Endothelial cell of umbilical vein (primary cell): ENCODE measurements around the gene SHC4. TPM values are rescaled to one million over a fixed set of nuclear protein-coding genes. Genes with fewer than 3 reads are reported as not detected.

Experiments
- BruUV-seq: library from RNA; stranded (reverse); fragments of 400-500 nt; replicated peaks from 2 replicates; lab custom pipeline; 2021; lab: Mats Ljungman, UMichigan
- CTCF ChIA-PET: fragments of 300-600, 350-600 bp; sonication (Branson Sonifier 250); formaldehyde crosslinking; loops from one replicate; lab custom pipeline; 2021; ENCODE audit warnings: antibody characterized with exemption, inconsistent platforms; lab: Charles Lee
- POLR2A ChIA-PET: fragments of 300-600, 350-600 bp; sonication (Branson Sonifier 250); formaldehyde crosslinking; loops from one replicate; lab custom pipeline; 2021; ENCODE audit warnings: antibody characterized with exemption, inconsistent platforms; lab: Charles Lee
- DNase-seq: peaks from one replicate; pipeline ENCODE4 v3.0.0-alpha.2; 2011; ENCODE audit warnings: low read depth, low spot score
- FAIRE-seq: peaks from 2 replicates; lab custom pipeline; 2011; peaks lifted over from hg19 to GRCh38; lab: Jason Lieb, UNC
- H2AFZ ChIP-seq: 2 replicates; pipeline ENCODE4 v1.6.0; 2012; ENCODE audit warnings: low read depth, low read length, control low read depth, inconsistent platforms
- H3K27ac ChIP-seq: 2 replicates; pipeline ENCODE4 v1.5.1; 2011; ENCODE audit warnings: low read depth, mild to moderate bottlenecking, control low read depth, low read length, moderate library complexity; ENCODE audit not compliant: insufficient read depth
- H3K27me3 ChIP-seq, 2 experiments: 2 replicates each; pipeline versions ENCODE4 v1.6.0 to v1.6.1; 2011; ENCODE audit warnings: low read length in 2 of 2, mixed read lengths in 1 of 2; ENCODE audit not compliant: control insufficient read depth in 2 of 2, insufficient read depth in 2 of 2
- H3K36me3 ChIP-seq, 2 experiments: 2 replicates in 1 of 2; 3 replicates in 1 of 2; pipeline ENCODE4 v1.5.1; 2011; ENCODE audit warnings: low read length in 2 of 2, mild to moderate bottlenecking in 1 of 2, moderate library complexity in 1 of 2; ENCODE audit not compliant: control insufficient read depth in 2 of 2, insufficient read depth in 2 of 2; ENCODE audit errors: extremely low read depth in 1 of 2
- H3K4me1 ChIP-seq: 3 replicates; pipeline ENCODE4 v1.5.1; 2011; ENCODE audit warnings: mild to moderate bottlenecking, low read length; ENCODE audit not compliant: control insufficient read depth, insufficient read depth; ENCODE audit errors: extremely low read depth
- H3K4me2 ChIP-seq: 2 replicates; pipeline ENCODE4 v1.6.1; 2011; ENCODE audit warnings: low read length, control low read depth, mixed read lengths; ENCODE audit not compliant: insufficient read depth
- H3K4me3 ChIP-seq, 3 experiments: fragments of 200-600 bp in 1 of 3; sonication (generic), shearing (Covaris generic) in 1 of 3; replicated peaks in 1 of 3; 2 replicates each; pipeline ENCODE4 v1.5.1; 2011 to 2016; ENCODE audit warnings: control low read depth in 3 of 3, low read length in 3 of 3, mild to moderate bottlenecking in 2 of 3, inconsistent platforms in 1 of 3, low read depth in 1 of 3, moderate library complexity in 1 of 3; ENCODE audit not compliant: insufficient read depth in 1 of 3
- H3K79me2 ChIP-seq: 2 replicates; pipeline ENCODE4 v1.6.0; 2012; ENCODE audit warnings: low read length, inconsistent platforms; ENCODE audit not compliant: control insufficient read depth, insufficient read depth
- H3K9ac ChIP-seq: replicated peaks from 2 replicates; pipeline ENCODE3; 2011; ENCODE audit warnings: low read length, control low read depth; ENCODE audit not compliant: insufficient read depth; ENCODE audit errors: extremely low read depth
- H3K9me1 ChIP-seq: replicated peaks from 3 replicates; pipeline ENCODE4 v1.6.0; 2011; ENCODE audit warnings: mild to moderate bottlenecking, low read length; ENCODE audit not compliant: control insufficient read depth, insufficient read depth; ENCODE audit errors: extremely low read depth
- H3K9me3 ChIP-seq: replicated peaks from 2 replicates; pipeline ENCODE4 v1.5.1; 2012; ENCODE audit warnings: low read length, inconsistent platforms; ENCODE audit not compliant: control insufficient read depth, insufficient read depth
- H4K20me1 ChIP-seq: replicated peaks from 2 replicates; pipeline ENCODE3; 2011; ENCODE audit warnings: mild to moderate bottlenecking, low read length; ENCODE audit not compliant: control insufficient read depth, insufficient read depth; ENCODE audit errors: extremely low read depth
- CTCF ChIP-seq, 2 donors: IDR thresholded peaks; 1 replicate in 1 of 2; 2 replicates in 1 of 2; pipeline ENCODE4 v1.5.1; 2011; ENCODE audit warnings: low read length in 2 of 2, mild to moderate bottlenecking in 2 of 2, moderate library complexity in 2 of 2, control low read depth in 1 of 2, inconsistent platforms in 1 of 2, low read depth in 1 of 2; ENCODE audit not compliant: insufficient read depth in 1 of 2; ENCODE audit errors: extremely low read depth in 1 of 2
- FOS ChIP-seq: IDR thresholded peaks from 2 replicates; pipeline ENCODE4 v1.6.1; 2011; ENCODE audit warnings: mild to moderate bottlenecking, low read length, moderate library complexity, borderline replicate concordance; ENCODE audit not compliant: insufficient read depth
- JUN ChIP-seq: IDR thresholded peaks from 2 replicates; pipeline ENCODE4 v1.6.1; 2011; ENCODE audit warnings: borderline replicate concordance, low read depth; ENCODE audit not compliant: insufficient read length, insufficient read depth
- MYC ChIP-seq: IDR thresholded peaks from one replicate; pipeline ENCODE4 v1.6.1; 2011; ENCODE audit warnings: mild to moderate bottlenecking, low read depth, low read length
- POLR2AphosphoS5 ChIP-seq: IDR thresholded peaks from 2 replicates; pipeline ENCODE4 v1.6.1; 2012; ENCODE audit warnings: low read depth, mild to moderate bottlenecking, control low read depth, low read length, moderate library complexity; ENCODE audit not compliant: insufficient read depth
- dilution Hi-C: fragments of 300-500 bp; cut with MboI; formaldehyde crosslinking; loops from one replicate; pipeline ENCODE4 v1.15.0; 2019; ENCODE audit warnings: low sequenced_read_pairs; ENCODE audit not compliant: extremely low pct_ligation_motif_present
- intact Hi-C: fragments of 100-400 bp; cut with micrococcal nuclease; formaldehyde crosslinking; loops from one replicate; pipeline ENCODE4 v1.10.0; 2022
- polyA plus RNA-seq, 4 experiments: library from polyadenylated mRNA; depleted of rRNA in 3 of 4; stranded (reverse) in 3 of 4; unstranded in 1 of 4; fragments of >200 nt; gene quantifications; 2 replicates each; pipeline versions ENCODE4 v1.2.1 to v1.2.3, GENCODE V29; 2011 to 2012; ENCODE audit warnings: missing spikeins in 1 of 4
- total RNA-seq: library from RNA; stranded (reverse); gene quantifications from 2 replicates; pipeline ENCODE4 v1.2.3, GENCODE V29; 2021

SHC4 gene
- total and polyA plus RNA-seq, 2 donors (not counting 3 experiments of a cell fraction or from before 2014, with no cell fraction given): 0.20 TPM; not detected in 1

GRCh38 chr15:48940508-48940907 is 23.2 kb downstream of the SHC4 start:
- Histone ChIP-seq H3K9me3 (no peaks in the 10 kb centered on the region), H3K4me3 (no peak overlapping the region), H3K36me3 (no peaks in the 10 kb centered on the region), H3K4me2 (no peak overlapping the region), H3K9ac (no peak overlapping the region), H3K27ac (no peak overlapping the region), H3K79me2 (no peaks in the 10 kb centered on the region), H4K20me1 (no peaks in the 10 kb centered on the region), H3K9me1 (no peaks in the 10 kb centered on the region), H3K4me1 (no peaks in the 10 kb centered on the region), H3K27me3 (peaks cover 0 to 3% of the 10 kb centered on the region in 2 experiments), H2AFZ (no peak overlapping the region)
- FAIRE-seq: no peak
- CTCF ChIA-PET: interaction anchor here (3.4 kb wide), 1 partner anchor 35 kb away, joined by 13 read pairs; no protein-coding TSS in a partner anchor
- dilution Hi-C loops (no loop called here), intact Hi-C loops (no loop called here)
- TF ChIP-seq JUN (peak; percentile 8), MYC (no peak), POLR2AphosphoS5 (no peak), CTCF (IDR thresholded peaks at IDR 0.05; ENCODE audit: extremely low read depth in 1 of 2, insufficient read depth in 1 of 2, low read depth in 1 of 2, low read length in 2 of 2) (no peak)
- POLR2A ChIA-PET: no interaction called here
- BruUV-seq: no TSS peak
- no peak for DNase-seq

GRCh38 chr15:48939648-48940047 is 24.1 kb downstream of the SHC4 start:
- H3K36me3 ChIP-seq: no peaks in the 10 kb centered on the region
- intact Hi-C loops (no loop called here), dilution Hi-C loops (no loop called here)
- no peak overlapping the region for H2AFZ ChIP-seq
- no peaks in the 10 kb centered on the region for H3K4me1 ChIP-seq
- CTCF ChIA-PET: interaction anchor here (3.4 kb wide), 1 partner anchor 36 kb away, joined by 13 read pairs; no protein-coding TSS in a partner anchor
- DNase-seq (no peak), FAIRE-seq (no peak)
- H3K9me3 ChIP-seq: no peaks in the 10 kb centered on the region
- BruUV-seq: no TSS peak
- POLR2A ChIA-PET: no interaction called here
- no peak overlapping the region for H3K4me2 ChIP-seq
- H3K9me1 ChIP-seq: no peaks in the 10 kb centered on the region
- H3K27me3 ChIP-seq: peaks cover 0 to 7% of the 10 kb centered on the region in 2 experiments
- no peak overlapping the region for H3K27ac ChIP-seq
- no peaks in the 10 kb centered on the region for H4K20me1 ChIP-seq
- H3K79me2 ChIP-seq: no peaks in the 10 kb centered on the region
- H3K4me3 ChIP-seq: no peak overlapping the region
- TF ChIP-seq MYC (no peak), FOS (peak; percentile 67)
- no peak overlapping the region for H3K9ac ChIP-seq
